Measurements from ENCODE around the gene CHADL. TPM values are rescaled to one million over a fixed set of nuclear protein-coding genes. Genes with fewer than 3 reads are reported as not detected.

CHADL gene, protein sequence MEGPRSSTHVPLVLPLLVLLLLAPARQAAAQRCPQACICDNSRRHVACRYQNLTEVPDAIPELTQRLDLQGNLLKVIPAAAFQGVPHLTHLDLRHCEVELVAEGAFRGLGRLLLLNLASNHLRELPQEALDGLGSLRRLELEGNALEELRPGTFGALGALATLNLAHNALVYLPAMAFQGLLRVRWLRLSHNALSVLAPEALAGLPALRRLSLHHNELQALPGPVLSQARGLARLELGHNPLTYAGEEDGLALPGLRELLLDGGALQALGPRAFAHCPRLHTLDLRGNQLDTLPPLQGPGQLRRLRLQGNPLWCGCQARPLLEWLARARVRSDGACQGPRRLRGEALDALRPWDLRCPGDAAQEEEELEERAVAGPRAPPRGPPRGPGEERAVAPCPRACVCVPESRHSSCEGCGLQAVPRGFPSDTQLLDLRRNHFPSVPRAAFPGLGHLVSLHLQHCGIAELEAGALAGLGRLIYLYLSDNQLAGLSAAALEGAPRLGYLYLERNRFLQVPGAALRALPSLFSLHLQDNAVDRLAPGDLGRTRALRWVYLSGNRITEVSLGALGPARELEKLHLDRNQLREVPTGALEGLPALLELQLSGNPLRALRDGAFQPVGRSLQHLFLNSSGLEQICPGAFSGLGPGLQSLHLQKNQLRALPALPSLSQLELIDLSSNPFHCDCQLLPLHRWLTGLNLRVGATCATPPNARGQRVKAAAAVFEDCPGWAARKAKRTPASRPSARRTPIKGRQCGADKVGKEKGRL
- 1.9 TPM for total RNA-seq

GRCh38 chr22:41240377-41241132 lies at the start of gene CHADL:
CHADL (minus strand) TSS chr22:41240931; CDS start chr22:41240881, 50 bp downstream.
- DNase-seq (ENCODE audit: low read depth in 2 of 3, low spot score in 2 of 3), result no peak

- no peak for DNase-seq (ENCODE audit: low read depth in 2 of 3, low spot score in 2 of 3)
Observed at GRCh38 chr22:41289671-41290070, 48.9 kb upstream of the CHADL start.

DNA sequence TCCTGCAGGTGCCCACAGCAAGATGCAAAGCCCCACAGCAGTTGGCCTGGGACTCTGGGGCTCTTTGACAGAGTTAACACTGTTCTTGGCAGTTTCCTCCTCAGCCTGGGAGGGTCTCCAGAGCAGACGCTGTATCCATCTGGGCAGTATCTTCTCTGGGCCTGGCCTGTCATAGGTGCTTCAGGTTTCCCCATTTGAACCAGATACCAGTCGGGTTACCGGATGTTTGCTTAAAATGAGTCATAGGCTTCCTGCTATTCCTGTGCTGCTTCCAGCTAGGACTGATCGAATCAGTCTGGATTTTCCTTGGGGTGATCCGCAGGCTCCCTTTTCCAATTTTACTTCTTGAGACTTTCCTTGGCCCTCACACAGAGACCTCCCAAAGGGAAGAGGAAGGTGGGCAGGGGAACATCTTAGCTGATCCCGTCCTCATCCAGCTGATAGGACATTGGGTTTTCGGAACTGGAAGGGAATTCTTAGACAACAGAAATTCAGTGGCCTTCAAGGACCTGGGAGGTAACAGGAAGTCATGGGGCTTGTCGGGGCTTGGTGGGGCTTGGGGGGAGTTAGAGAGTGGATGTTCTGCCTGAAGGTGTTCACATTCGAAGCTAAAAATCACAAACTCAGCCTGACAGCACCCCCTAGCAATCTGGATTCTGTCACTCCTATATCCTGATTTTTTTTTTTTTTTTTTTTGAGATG lies 47.7 kb upstream of the CHADL start:
- no peak for DNase-seq (ENCODE audit: low read depth in 2 of 3, low spot score in 2 of 3)

DNA sequence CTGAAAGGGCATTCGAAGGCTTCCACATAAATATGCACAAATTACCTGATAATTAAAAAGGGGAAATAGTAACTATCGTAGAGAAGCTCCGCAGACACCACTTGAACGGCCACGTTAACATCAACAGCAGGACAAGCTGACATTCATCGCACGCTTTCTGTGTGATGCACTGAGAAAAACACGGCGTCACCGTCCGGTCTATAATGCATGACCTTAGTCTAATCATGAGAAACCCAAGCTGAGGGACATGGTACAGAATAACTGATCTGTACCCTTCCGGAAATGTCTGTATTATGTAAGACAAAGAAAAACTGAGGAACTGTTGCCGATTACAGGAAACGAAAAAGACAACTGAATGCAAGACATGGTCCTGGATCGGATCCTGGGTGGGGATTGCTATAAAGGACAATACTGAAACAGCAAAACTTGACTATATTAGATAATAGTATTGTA lies 45.9 kb upstream of the CHADL start:
- DNase-seq (ENCODE audit: low read depth in 2 of 3, low spot score in 2 of 3), result peak in 2 of 3 donors; percentile 70 to 81

- peak; percentile 94 to 99 (median 99) for DNase-seq (ENCODE audit: low read depth in 2 of 3, low spot score in 2 of 3)
Observed at GRCh38 chr22:41285820-41286638, 45.3 kb upstream of the CHADL start, which contains the start of gene RANGAP1. RANGAP1 (minus strand) TSS chr22:41286187; CDS start chr22:41281044, 5,143 bp downstream.

GRCh38 chr22:41285441-41285819 lies 44.7 kb upstream of the CHADL start:
- peak; percentile 52 to 78 (median 75) for DNase-seq (ENCODE audit: low read depth in 2 of 3, low spot score in 2 of 3)

DNA sequence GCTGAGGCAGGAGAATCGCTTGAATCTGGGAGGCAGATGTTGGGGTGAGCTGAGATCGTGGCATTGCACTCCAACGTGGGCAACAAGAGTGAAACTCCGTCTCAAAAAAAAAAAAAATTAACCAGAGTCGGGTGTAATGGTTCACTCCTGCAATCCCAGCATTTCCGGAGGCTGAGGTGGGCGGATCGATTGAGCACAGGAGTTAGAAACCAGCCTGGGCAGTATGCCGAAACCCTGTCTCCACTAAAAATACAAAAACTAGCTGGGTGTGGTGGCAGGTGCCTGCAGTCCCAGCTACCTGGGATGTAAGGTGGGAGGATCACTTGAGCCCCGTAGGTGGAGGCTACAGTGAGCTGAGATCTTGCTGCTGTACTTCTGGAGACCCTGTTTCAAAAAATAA lies 43.7 kb upstream of the CHADL start:
- DNase-seq (ENCODE audit: low read depth in 2 of 3, low spot score in 2 of 3), result no peak

DNA sequence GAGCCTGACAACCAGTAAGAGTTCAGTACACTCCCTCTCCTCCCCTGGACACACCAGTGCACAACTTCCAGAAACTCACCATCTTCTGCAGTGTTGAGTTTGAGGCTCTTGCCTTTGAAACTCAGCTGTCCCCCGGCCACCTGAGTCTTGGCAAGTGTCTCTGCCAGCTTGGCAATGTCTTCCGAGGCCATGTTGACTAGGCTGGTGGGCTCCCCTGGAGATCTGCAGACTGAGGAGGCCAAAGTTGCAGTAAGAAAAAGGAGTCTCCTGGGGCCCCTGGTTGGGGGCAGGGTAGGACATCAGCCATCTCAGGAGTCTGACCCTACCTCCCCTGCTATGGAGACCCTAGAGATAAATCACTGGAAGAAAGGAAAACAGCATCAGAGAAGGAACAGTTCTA lies 40.1 kb upstream of the CHADL start:
- no peak for DNase-seq (ENCODE audit: low read depth in 2 of 3, low spot score in 2 of 3)

DNA sequence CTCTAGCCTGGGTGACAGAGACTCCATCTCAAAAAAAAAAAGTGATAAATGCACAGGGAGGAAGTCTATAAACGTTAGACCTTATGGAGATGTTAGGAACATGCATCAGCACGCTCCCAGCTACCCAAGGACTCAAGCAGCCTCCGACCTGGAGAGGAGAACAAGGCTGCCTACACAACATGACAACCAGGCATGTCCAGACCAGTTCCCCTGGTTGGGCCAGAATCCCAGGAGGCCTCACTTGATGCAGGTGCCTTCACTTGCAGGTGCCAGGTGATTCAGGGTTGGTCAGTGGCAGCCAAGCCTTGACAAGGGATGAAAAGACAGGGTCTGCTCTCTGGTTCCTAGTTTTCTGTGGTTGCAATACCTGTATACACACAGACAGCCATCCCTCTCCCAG lies 39.3 kb upstream of the CHADL start:
- no peak for DNase-seq (ENCODE audit: low read depth in 2 of 3, low spot score in 2 of 3)

- no peak for DNase-seq (ENCODE audit: low read depth in 2 of 3, low spot score in 2 of 3)
Observed at GRCh38 chr22:41274856-41275255, 34.1 kb upstream of the CHADL start.

DNA sequence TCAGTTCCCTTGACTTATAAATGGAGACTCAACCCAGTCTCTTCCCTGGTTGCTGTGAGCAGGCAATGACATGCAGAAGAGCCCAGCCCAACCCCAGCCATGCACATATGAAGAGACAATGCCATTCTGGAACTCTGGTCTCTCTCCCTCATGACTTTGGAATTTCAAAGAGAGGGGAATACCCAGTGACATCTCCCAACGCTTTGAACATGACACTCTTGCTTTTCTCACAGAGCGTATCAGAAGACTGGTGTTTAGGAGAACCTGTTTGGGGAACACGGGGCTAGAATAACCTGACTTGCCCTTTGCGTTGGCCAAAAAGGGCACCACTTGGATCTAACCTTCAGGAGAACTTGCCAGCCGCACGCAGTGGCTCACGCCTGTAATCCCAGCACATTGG lies 32.4 kb upstream of the CHADL start:
- DNase-seq (ENCODE audit: low read depth in 2 of 3, low spot score in 2 of 3), result no peak

- DNase-seq (ENCODE audit: low read depth in 2 of 3, low spot score in 2 of 3), result no peak
Observed at GRCh38 chr22:41271787-41272186, 31.1 kb upstream of the CHADL start.

DNA sequence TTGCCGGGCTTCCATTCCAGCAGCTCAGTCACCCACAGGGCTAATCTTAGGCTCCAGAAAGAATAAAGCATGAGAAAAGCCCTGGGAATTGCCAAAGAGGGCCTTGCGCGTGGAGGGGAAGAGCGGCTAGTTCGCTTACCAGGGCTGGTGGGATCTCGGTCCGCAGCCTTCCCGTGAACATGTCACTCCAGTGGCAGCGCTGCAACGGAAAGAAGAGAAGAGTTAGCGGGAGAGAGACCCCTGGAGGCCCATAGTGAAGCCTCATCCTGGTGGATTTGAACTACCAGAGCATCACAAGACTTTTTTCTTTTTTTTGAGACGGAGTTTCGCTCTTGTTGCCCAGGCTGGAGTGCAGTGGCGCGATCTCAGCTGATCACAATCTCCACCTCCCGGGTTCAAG lies 27.2 kb upstream of the CHADL start:
- no peak for DNase-seq (ENCODE audit: low read depth in 2 of 3, low spot score in 2 of 3)

DNA sequence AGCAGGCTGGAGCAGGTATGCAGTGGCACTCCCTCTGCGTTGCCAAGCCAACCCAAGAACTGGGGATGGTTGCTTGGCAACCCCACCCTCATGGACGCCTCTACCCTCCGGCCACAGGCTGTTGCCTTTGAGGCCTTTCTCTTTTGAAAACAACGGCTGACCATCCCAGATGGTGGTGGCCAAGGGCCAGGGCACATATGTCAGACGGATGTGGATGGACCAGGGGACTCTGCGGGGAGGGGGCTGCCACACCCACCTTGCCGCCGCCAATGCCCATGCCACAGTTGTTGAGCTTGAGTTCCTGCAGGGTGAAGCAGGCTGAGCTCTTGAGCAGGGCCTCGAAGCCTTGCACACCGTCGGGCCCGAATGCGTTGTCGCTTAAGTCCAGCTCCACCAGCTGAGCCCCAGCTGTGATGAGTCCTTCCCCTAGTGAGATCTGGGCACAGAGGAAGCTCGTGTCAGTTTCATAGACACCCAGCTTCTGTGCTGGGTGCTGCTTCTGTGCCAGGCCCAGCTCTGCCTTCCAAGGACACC lies 23.7 kb upstream of the CHADL start:
- DNase-seq (ENCODE audit: low read depth in 2 of 3, low spot score in 2 of 3), result no peak

DNA sequence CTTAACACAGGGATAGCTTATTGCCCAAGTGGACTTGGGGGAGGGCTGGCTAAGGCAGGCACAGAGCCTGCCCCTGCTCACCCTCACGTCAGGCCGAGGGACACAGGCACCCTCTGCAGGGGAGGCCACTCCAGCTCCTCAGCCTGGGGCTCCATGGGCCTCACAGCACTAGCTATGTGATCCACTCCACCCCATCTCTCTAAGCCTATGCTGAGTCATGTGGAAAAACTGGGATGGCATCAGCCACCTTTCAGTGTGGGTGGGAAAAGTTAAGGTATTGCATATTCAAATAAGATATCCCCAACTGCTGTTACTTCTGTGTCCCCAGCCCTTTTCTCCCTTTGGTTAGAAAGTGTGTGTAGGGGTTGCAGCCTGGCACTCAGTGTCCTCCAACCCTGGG lies 23.0 kb upstream of the CHADL start:
- DNase-seq (ENCODE audit: low read depth in 2 of 3, low spot score in 2 of 3), result no peak

DNA sequence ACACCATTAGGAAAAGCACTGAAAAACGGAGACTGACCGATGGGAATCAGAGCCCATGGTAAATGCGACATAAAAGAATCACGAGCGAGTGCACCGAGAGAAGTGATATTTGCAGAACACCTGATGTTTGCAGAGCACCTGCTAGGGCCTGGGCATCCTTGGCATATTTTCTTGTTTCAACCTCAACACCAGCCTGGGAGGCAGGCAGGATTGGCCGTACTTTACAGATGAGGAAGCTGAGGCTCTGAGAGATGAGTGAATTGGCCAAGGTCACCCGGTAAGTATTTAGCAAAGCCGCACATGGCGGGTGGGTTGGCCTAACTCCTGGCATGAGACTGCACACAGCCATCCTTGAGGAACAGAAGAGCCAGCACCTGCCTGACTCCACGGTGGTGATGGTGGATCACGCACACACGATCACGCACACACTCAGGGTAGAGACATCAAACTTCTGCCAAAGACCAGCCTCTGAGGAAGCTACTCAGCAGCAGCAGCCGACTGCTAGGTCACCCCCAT lies 21.6 kb upstream of the CHADL start:
- DNase-seq (ENCODE audit: low read depth in 2 of 3, low spot score in 2 of 3), result no peak

- DNase-seq (ENCODE audit: low read depth in 2 of 3, low spot score in 2 of 3), result no peak
Observed at GRCh38 chr22:41261541-41262249, 21.0 kb upstream of the CHADL start.

- DNase-seq (ENCODE audit: low read depth in 2 of 3, low spot score in 2 of 3), result no peak
Observed at GRCh38 chr22:41260871-41261270, 20.1 kb upstream of the CHADL start.

All from hematopoietic multipotent progenitor cell (in vitro differentiated cells).